Smooth muscle cell (in vitro differentiated cells): Measurements from ENCODE around the gene CYP17A1. TPM values are rescaled to one million over a fixed set of nuclear protein-coding genes. Genes with fewer than 3 reads are reported as not detected.

ENCODE experiments used
- DNase-seq: peaks from one replicate; lab custom pipeline; 2025; ENCODE audit not compliant: unreplicated experiment; lab: John Stamatoyannopoulos, UW
- H2AFZ ChIP-seq: fragments of 200-600 bp; sonication (generic); 2 replicates; pipeline ENCODE4 v1.6.0; 2016; ENCODE audit warnings: antibody characterized with exemption, low read depth, mild to moderate bottlenecking
- H3F3A ChIP-seq: fragments of 200-600 bp; sonication (generic); 2 replicates; pipeline ENCODE4 v1.6.0; 2017; ENCODE audit warnings: antibody characterized with exemption, low read depth
- H3K27ac ChIP-seq: fragments of 200-600 bp; sonication (generic); 2 replicates; pipeline ENCODE4 v1.5.1; 2016; ENCODE audit warnings: low read depth, mild to moderate bottlenecking
- H3K27me3 ChIP-seq: fragments of 200-600 bp; sonication (generic); 2 replicates; pipeline ENCODE4 v1.6.1; 2016; ENCODE audit warnings: low read depth, mild to moderate bottlenecking
- H3K36me3 ChIP-seq: fragments of 200-600 bp; sonication (generic); 2 replicates; pipeline ENCODE4 v1.5.1; 2016; ENCODE audit warnings: low read depth
- H3K4me1 ChIP-seq: fragments of 200-600 bp; sonication (generic); 2 replicates; pipeline ENCODE4 v1.5.1; 2016; ENCODE audit warnings: low read depth
- H3K4me2 ChIP-seq: fragments of 200-600 bp; sonication (generic); 2 replicates; pipeline ENCODE4 v1.6.0; 2016; ENCODE audit warnings: mild to moderate bottlenecking
- H3K4me3 ChIP-seq: fragments of 200-600 bp; sonication (generic); 2 replicates; pipeline ENCODE4 v1.5.1; 2016; ENCODE audit warnings: mild to moderate bottlenecking
- H3K79me2 ChIP-seq: fragments of 200-600 bp; sonication (generic); 2 replicates; pipeline ENCODE4 v1.6.0; 2016; ENCODE audit warnings: low read depth, mild to moderate bottlenecking
- H3K9ac ChIP-seq: fragments of 200-600 bp; sonication (generic); 2 replicates; pipeline ENCODE4 v1.6.0; 2016; ENCODE audit warnings: low read depth
- H3K9me3 ChIP-seq: fragments of 200-600 bp; sonication (generic); replicated peaks from 2 replicates; pipeline ENCODE4 v1.5.1; 2016; ENCODE audit warnings: low read depth
- H4K20me1 ChIP-seq: fragments of 200-600 bp; sonication (generic); 2 replicates; pipeline ENCODE4 v1.6.0; 2016; ENCODE audit warnings: low read depth
- CTCF ChIP-seq: fragments of 200-600 bp; sonication (generic); IDR thresholded peaks from 2 replicates; pipeline ENCODE4 v1.5.1; 2017; ENCODE audit warnings: borderline replicate concordance, mild to moderate bottlenecking, antibody characterized with exemption; ENCODE audit not compliant: insufficient read depth, poor library complexity, severe bottlenecking
- WGBS: methylation state at CpG from one replicate; pipeline ENCODE4 v1.1.7; 2016; ENCODE audit warnings: low lambda C conversion rate; 5-methylcytosine and 5-hydroxymethylcytosine counted together
- polyA plus RNA-seq: library from polyadenylated mRNA; unstranded; fragments of >200 nt; fragmentation: Nextera tagmentation; extraction: Ambion mirVana; gene quantifications from 2 replicates; pipeline ENCODE4 v1.2.1, GENCODE V29; 2016
- total RNA-seq: library from RNA; depleted of rRNA; stranded (reverse); fragments of >200 nt; gene quantifications from 2 replicates; pipeline ENCODE4 v1.2.3, GENCODE V29; 2014

The CYP17A1 gene, protein sequence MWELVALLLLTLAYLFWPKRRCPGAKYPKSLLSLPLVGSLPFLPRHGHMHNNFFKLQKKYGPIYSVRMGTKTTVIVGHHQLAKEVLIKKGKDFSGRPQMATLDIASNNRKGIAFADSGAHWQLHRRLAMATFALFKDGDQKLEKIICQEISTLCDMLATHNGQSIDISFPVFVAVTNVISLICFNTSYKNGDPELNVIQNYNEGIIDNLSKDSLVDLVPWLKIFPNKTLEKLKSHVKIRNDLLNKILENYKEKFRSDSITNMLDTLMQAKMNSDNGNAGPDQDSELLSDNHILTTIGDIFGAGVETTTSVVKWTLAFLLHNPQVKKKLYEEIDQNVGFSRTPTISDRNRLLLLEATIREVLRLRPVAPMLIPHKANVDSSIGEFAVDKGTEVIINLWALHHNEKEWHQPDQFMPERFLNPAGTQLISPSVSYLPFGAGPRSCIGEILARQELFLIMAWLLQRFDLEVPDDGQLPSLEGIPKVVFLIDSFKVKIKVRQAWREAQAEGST
- total RNA-seq: not detected in 2 replicates
- not detected in 2 replicates for polyA plus RNA-seq

DNA sequence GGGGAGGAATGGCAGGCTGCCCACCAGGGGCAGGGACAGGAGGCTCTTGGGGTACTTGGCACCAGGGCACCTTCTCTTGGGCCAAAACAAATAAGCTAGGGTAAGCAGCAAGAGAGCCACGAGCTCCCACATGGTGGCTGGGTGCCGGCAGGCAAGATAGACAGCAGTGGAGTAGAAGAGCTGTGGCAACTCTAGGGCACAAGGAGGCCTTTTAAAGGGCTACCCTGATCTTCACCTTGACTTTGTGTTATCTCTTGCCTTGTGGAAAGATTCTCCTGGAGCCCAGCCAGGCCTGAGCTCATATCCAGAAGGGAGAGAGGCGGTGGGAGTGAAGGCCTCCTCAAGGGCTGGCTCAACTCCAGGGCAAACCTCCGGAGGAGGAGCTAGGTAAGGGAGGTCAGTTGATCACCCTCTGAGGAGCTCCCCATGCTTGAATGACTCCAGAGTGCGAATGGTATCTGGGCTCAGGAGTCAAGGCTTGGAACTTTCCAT, at the start of gene CYP17A1:
CYP17A1 (minus strand) TSS at position 184 of the 492 bp plus-strand sequence; CDS start at position 132, 52 bp downstream.
- Histone ChIP-seq H3K36me3 (no peaks in the 10 kb centered on the region), H3K79me2 (no peaks in the 10 kb centered on the region), H3F3A (no peaks in the 10 kb centered on the region), H3K4me2 (no peak within 1 kb of the TSS), H3K9ac (no peak within 1 kb of the TSS), H2AFZ (no peak within 1 kb of the TSS), H3K4me1 (no peaks in the 10 kb centered on the region), H3K9me3 (no peaks in the 10 kb centered on the region), H3K27me3 (peaks cover 5% of the 10 kb centered on the region), H3K4me3 (no peak within 1 kb of the TSS), H3K27ac (no peak within 1 kb of the TSS), H4K20me1 (no peaks in the 10 kb centered on the region)
- WGBS: 90% methylated on average over 5 of the region's 5 CpGs
- TF ChIP-seq CTCF: no peak
- DNase-seq: no peak

DNA sequence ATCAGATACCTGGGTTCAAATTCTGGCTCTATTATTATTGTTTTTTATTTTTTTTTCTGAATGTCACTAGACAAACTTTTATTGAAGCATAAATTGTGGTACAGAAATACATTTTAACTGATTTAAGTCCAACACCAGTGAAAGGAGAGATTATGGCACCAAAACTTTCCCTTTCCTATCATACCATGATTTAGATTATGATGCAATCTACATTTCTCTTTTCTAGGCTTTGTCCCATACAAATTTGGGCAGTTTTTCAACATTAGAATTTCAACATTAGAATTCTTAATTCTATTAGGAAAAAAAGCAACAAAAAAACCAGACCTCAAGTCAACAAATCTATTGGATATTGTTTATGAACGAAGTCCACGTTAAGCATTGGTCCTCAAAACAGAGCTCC, 43.0 kb upstream of the CYP17A1 start:
- H3F3A ChIP-seq: no peaks in the 10 kb centered on the region
- TF ChIP-seq CTCF: no peak
- no peak overlapping the region for H3K4me2 ChIP-seq
- DNase-seq: no peak
- H3K27me3 ChIP-seq: no peaks in the 10 kb centered on the region
- WGBS: 98% methylated on average over 2 of the region's 2 CpGs
- no peaks in the 10 kb centered on the region for H3K79me2 ChIP-seq
- H3K4me1 ChIP-seq: no peaks in the 10 kb centered on the region
- H2AFZ ChIP-seq: no peak overlapping the region
- H4K20me1 ChIP-seq: no peaks in the 10 kb centered on the region
- H3K9me3 ChIP-seq: no peaks in the 10 kb centered on the region
- H3K27ac ChIP-seq: no peak overlapping the region
- H3K36me3 ChIP-seq: no peaks in the 10 kb centered on the region
- H3K4me3 ChIP-seq: no peak overlapping the region
- no peak overlapping the region for H3K9ac ChIP-seq

DNA sequence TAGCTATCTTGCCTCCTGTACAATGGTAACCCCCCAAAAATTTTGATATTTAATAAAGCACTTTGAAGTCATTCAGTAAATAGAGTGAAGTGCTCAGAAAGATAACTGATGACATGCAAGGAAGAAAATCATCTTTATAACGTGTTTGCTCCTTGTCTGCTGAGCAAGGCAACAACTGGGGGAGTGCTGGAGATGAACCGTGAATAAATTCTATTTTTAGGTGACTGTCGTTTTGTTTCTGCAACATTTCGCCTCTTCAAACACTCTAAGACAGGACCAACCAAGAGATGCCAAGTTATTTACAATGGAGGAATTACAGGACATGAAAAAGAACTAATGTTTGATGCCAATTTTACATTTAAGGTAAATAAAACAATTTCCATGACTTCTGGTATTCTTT, 41.4 kb upstream of the CYP17A1 start:
- H3K36me3 ChIP-seq: no peaks in the 10 kb centered on the region
- no peak overlapping the region for H3K27ac ChIP-seq
- H3K27me3 ChIP-seq: no peaks in the 10 kb centered on the region
- DNase-seq: no peak
- no peaks in the 10 kb centered on the region for H3K4me1 ChIP-seq
- H3K4me3 ChIP-seq: no peak overlapping the region
- no peaks in the 10 kb centered on the region for H3K79me2 ChIP-seq
- no peak for TF ChIP-seq CTCF
- H3K9ac ChIP-seq: no peak overlapping the region
- H4K20me1 ChIP-seq: no peaks in the 10 kb centered on the region
- 91% methylated on average over 4 of the region's 4 CpGs for WGBS
- H3K4me2 ChIP-seq: no peak overlapping the region
- no peaks in the 10 kb centered on the region for H3F3A ChIP-seq
- H2AFZ ChIP-seq: no peak overlapping the region
- H3K9me3 ChIP-seq: no peaks in the 10 kb centered on the region
